Activated CD4-positive, CD25-positive, alpha-beta regulatory T cell treated with anti-CD3 and anti-CD28 coated beads, Interleukin-2, amount 50 U/mL, for 16 hours (primary cell): ENCODE measurements around the gene EIF3J.
"Not testable (repeated sequence)": the region's sequence is repeated elsewhere in the genome, so short reads cannot be mapped to it uniquely, and the experiment has no call there.

Experiments used
- DNase-seq: peaks from one replicate; pipeline ENCODE4 v3.0.0-alpha.2; 2020; ENCODE audit warnings: low read depth, low spot score

The EIF3J gene

GRCh38 chr15:44536962-44537734, at the start of gene EIF3J:
Gene EIF3J (plus strand): TSS chr15:44537147. CDS start chr15:44537195, 48 bp downstream.
- DNase-seq: peak; percentile 87

GRCh38 chr15:44489464-44489863, 47.5 kb upstream of the EIF3J start:
- DNase-seq: no peak

GRCh38 chr15:44490622-44491021, 46.3 kb upstream of the EIF3J start:
- DNase-seq: no peak

- no peak for DNase-seq
These were observed 44.9 kb upstream of the EIF3J start for GRCh38 chr15:44492040-44492439.

- DNase-seq: no peak
These were observed 44.3 kb upstream of the EIF3J start for GRCh38 chr15:44492672-44493071.

GRCh38 chr15:44495562-44495961, 41.4 kb upstream of the EIF3J start:
- no peak for DNase-seq

GRCh38 chr15:44500555-44500954, 36.4 kb upstream of the EIF3J start:
- no peak for DNase-seq

- DNase-seq: no peak
These were observed 35.1 kb upstream of the EIF3J start for GRCh38 chr15:44501768-44502366.

- DNase-seq: no peak
These were observed 20.5 kb upstream of the EIF3J start for GRCh38 chr15:44516436-44516835.

- DNase-seq: no peak
These were observed 17.4 kb upstream of the EIF3J start for GRCh38 chr15:44519537-44519936.

GRCh38 chr15:44525018-44525417, 11.9 kb upstream of the EIF3J start:
- no peak for DNase-seq

GRCh38 chr15:44527241-44527640, 9.7 kb upstream of the EIF3J start:
- DNase-seq: no peak

- no peak for DNase-seq
These were observed 6.9 kb upstream of the EIF3J start for GRCh38 chr15:44529864-44530604.

- DNase-seq: no peak
These were observed 6.3 kb upstream of the EIF3J start for GRCh38 chr15:44530653-44531052.

- not testable (repeated sequence) for DNase-seq
These were observed 4.7 kb upstream of the EIF3J start for GRCh38 chr15:44532275-44532674.

- DNase-seq: no peak
These were observed 4.3 kb upstream of the EIF3J start for GRCh38 chr15:44532689-44533088.

- no peak for DNase-seq
These were observed 1.9 kb upstream of the EIF3J start for GRCh38 chr15:44535092-44535491.

GRCh38 chr15:44535523-44536301, 1.2 kb upstream of the EIF3J start:
- no peak for DNase-seq

- DNase-seq: no peak
These were observed 515 bp upstream of the EIF3J start for GRCh38 chr15:44536302-44536961.

- DNase-seq: no peak
These were observed 841 bp downstream of the EIF3J start for GRCh38 chr15:44537735-44538240.
